Calu3 (cell line): ENCODE results near the gene FBXO41. TPM values are rescaled to one million over a fixed set of nuclear protein-coding genes. Genes with fewer than 3 reads are reported as not detected.

Experiments
- BruUV-seq: library from RNA; stranded (reverse); fragments of 400-500 nt; replicated peaks from 2 replicates; lab custom pipeline; 2021; lab: Mats Ljungman, UMichigan
- CTCF ChIA-PET: fragments of 300-600 bp; sonication (Branson Sonifier 250); formaldehyde crosslinking; loops from one replicate; lab custom pipeline; 2022; ENCODE audit warnings: antibody characterized with exemption; lab: Charles Lee
- DNase-seq: peaks from one replicate; pipeline ENCODE4 v3.0.0; 2022
- H3K27ac Mint-ChIP-seq: one replicate; pipeline ENCODE4 v1.8.0; 2022; ENCODE audit warnings: mixed read lengths; ENCODE audit not compliant: unreplicated experiment
- H3K27me3 Mint-ChIP-seq: one replicate; pipeline ENCODE4 v1.8.0; 2022; ENCODE audit warnings: mixed read lengths; ENCODE audit not compliant: unreplicated experiment
- H3K36me3 Mint-ChIP-seq: one replicate; pipeline ENCODE4 v1.8.0; 2022; ENCODE audit warnings: mild to moderate bottlenecking, moderate library complexity, mixed read lengths; ENCODE audit not compliant: insufficient read depth, unreplicated experiment
- H3K4me1 Mint-ChIP-seq: one replicate; pipeline ENCODE4 v1.8.0; 2022; ENCODE audit warnings: mild to moderate bottlenecking, low read depth, mixed read lengths; ENCODE audit not compliant: unreplicated experiment
- H3K4me3 Mint-ChIP-seq: one replicate; pipeline ENCODE4 v1.8.0; 2022; ENCODE audit warnings: mild to moderate bottlenecking, low read depth, moderate library complexity, mixed read lengths; ENCODE audit not compliant: unreplicated experiment
- H3K9me3 Mint-ChIP-seq: one replicate; pipeline ENCODE4 v1.8.0; 2022; ENCODE audit warnings: low read depth, mixed read lengths; ENCODE audit not compliant: unreplicated experiment
- CTCF ChIP-seq: fragments of 200-600 bp; IDR thresholded peaks from one replicate; pipeline ENCODE4 v1.8.0; 2022; ENCODE audit warnings: antibody characterized with exemption; ENCODE audit not compliant: unreplicated experiment
- intact Hi-C: fragments of 100-400 bp; cut with micrococcal nuclease; formaldehyde crosslinking; loops from one replicate; pipeline ENCODE4 v1.10.0; 2022; ENCODE audit not compliant: unreplicated experiment
- total RNA-seq: library from RNA; stranded (reverse); gene quantifications from 2 replicates; pipeline ENCODE4 v1.2.3, GENCODE V29; 2022

FBXO41 gene
- total RNA-seq, 1 experiment from 2014 or later = 15.0 TPM

GRCh38 chr2:73282924-73283544 lies 1.2 kb downstream of the FBXO41 start:
- H3K27me3 Mint-ChIP-seq = peaks cover 25% of the 10 kb centered on the region
- H3K4me3 Mint-ChIP-seq = peak overlapping the region; percentile 62
- no peak overlapping the region for H3K27ac Mint-ChIP-seq
- H3K36me3 Mint-ChIP-seq = peaks cover 7% of the 10 kb centered on the region
- intact Hi-C loops = no loop called here
- CTCF ChIA-PET = interaction anchor here (0.6 kb wide), 1 partner anchor 19 kb away, joined by 4 read pairs; no protein-coding TSS in a partner anchor
- no TSS peak for BruUV-seq
- no peak for TF ChIP-seq CTCF
- no peak for DNase-seq
- peaks cover 5% of the 10 kb centered on the region for H3K4me1 Mint-ChIP-seq
- H3K9me3 Mint-ChIP-seq = no peaks in the 10 kb centered on the region

GRCh38 chr2:73281244-73281643 lies 3.0 kb downstream of the FBXO41 start:
- Mint-ChIP-seq H3K36me3 (peaks cover 7% of the 10 kb centered on the region), H3K4me1 (peaks cover 5% of the 10 kb centered on the region), H3K9me3 (no peaks in the 10 kb centered on the region), H3K27ac (no peak overlapping the region), H3K4me3 (no peak overlapping the region), H3K27me3 (peaks cover 9% of the 10 kb centered on the region)
- TF ChIP-seq CTCF = no peak
- CTCF ChIA-PET = no interaction called here
- intact Hi-C loops = no loop called here
- BruUV-seq = no TSS peak
- no peak for DNase-seq

GRCh38 chr2:73279852-73280251 lies 4.4 kb downstream of the FBXO41 start:
- DNase-seq = no peak
- Mint-ChIP-seq H3K9me3 (no peaks in the 10 kb centered on the region), H3K27ac (no peak overlapping the region), H3K27me3 (no peaks in the 10 kb centered on the region), H3K4me3 (no peak overlapping the region), H3K4me1 (peaks cover 5% of the 10 kb centered on the region), H3K36me3 (peaks cover 7% of the 10 kb centered on the region)
- intact Hi-C loops = no loop called here
- TF ChIP-seq CTCF = no peak
- CTCF ChIA-PET = no interaction called here
- BruUV-seq = no TSS peak

- no TSS peak for BruUV-seq
- H3K4me3 Mint-ChIP-seq = no peak overlapping the region
- no peaks in the 10 kb centered on the region for H3K27me3 Mint-ChIP-seq
- TF ChIP-seq CTCF = no peak
- DNase-seq = no peak
- peaks cover 14% of the 10 kb centered on the region for H3K4me1 Mint-ChIP-seq
- H3K36me3 Mint-ChIP-seq = peaks cover 31% of the 10 kb centered on the region
- H3K9me3 Mint-ChIP-seq = no peaks in the 10 kb centered on the region
- CTCF ChIA-PET = no interaction called here
- H3K27ac Mint-ChIP-seq = no peak overlapping the region
- intact Hi-C loops = no loop called here
Observed at GRCh38 chr2:73272270-73272669, 12.0 kb downstream of the FBXO41 start.
